HG02588 (cell line): ENCODE data around the gene VIPR2.

Experiments used
- ATAC-seq: cut with Tn5 transposase; IDR thresholded peaks from one replicate; pipeline ENCODE4 v1.9.1; 2021; ENCODE audit warnings: mild to moderate bottlenecking, moderate library complexity; ENCODE audit not compliant: unreplicated experiment

The VIPR2 gene

DNA sequence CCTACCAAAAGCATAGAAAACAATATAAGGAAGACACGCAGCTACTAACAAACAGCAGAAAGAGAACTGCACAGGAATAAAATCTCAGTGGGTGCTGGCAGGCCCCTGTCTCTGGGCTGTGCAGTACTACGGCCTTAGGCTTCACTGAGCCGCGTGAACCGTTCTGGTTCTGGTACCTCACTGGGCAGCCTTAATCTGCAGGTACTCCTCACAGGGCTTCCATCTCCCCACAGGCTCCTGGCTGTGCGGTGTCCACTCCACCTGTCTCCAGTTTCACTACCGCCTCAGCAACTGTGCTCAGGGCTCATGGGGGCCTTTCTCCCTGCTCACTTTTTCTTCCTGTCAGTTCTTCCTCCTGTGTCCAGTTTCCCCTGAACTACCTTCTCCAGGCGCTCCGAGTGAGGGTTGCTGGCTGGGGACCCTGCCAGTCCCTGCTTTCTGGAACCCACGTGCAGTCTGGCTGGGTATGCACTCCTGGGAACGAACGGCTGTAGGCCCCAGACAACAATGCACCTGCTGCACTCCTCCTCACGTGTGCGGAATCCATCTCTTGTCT is 75.7 kb downstream of the VIPR2 start:
- ATAC-seq = no peak

DNA sequence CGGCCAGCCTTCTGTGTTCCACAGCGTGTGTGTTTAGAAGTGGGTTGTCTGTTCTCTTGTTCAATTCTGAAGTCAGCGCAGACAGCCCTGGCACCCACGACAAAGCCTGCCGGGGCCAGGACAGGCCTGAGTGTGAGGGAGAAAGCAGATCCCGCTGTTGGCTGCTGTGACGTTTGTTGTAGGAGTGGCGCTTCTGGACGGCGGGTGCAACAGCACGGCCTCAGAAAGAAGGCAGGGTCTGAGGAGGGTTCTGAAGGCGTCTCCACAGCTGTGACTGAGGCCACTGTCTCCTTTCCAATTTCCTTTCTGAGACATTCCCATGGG is 76.2 kb downstream of the VIPR2 start:
- no peak for ATAC-seq

DNA sequence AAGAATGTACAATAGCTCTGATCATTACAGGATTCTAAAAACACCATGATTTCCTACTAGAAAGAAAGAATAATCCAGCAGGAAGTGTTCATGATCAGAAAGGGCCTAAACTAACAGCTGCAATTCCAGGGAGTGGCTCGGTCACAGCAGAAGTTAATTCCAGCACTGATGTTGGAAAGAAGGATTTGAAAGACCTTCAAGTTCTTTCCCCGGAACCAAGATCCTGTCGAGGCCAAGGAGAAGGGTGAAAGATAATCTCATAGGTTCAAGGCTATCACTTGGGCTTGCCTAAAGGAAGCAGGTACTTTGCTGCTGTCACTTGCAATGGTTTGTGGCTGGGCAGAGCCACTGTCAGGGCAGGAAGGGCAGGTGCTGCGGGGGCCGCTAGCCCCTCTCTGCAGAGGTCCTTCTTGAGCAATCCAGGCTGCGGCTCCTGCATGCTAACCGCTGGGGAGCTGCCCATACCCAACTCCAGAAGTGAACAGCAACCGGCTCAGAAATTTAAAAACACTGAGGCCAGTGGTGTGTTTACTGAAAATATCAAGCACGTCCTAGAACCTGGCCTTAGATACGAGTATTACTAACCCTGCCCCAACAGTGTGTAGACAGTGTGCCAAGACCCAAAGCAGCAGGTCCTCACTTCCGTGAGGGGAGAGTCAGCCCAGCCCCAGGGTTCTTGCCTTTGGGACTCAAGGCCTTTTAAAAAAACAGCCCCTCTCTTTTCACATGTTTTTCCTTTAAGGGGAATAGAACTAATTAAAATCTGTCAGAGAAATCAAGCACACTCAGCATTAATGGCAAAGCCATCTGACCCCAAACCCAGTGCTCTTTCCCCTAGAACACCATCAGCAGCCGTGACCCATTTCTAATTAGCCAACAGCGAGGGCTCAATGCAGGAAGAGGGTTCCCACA is 76.8 kb downstream of the VIPR2 start:
- ATAC-seq = no peak

DNA sequence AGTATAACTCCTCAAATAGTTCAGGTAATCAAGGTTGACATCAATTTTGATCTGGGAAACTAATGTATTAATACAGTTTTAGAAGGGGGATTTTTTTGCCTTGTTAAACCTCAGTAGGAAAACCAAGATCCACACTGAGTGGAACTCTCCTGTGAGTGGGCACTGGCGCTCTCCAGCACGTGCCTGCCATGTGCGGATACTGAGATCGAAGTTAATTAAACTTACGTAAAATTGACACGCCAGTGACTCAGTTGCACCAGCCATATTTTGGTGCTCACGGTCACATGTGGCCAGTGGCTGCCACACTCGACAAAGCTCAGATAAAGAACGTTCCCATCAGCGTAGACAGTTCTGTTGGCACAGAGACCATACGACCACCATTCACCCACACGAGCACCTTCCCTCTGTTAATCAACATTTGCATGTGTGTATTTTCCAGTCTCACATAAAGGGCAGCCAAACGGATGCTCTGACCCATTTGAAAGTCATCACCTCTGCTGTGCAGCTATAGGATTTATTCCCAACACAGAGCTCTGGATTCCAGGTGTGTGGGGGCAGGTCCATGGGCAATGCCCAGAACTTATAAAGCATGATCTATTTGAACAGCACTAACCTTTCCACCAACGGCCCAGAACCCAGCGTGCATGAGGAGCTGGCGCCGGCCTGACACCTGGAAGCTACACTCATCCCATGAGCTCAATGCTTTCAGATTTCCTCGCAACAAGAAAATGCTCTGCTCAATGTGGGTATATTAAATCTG is 77.7 kb downstream of the VIPR2 start:
- no peak for ATAC-seq

DNA sequence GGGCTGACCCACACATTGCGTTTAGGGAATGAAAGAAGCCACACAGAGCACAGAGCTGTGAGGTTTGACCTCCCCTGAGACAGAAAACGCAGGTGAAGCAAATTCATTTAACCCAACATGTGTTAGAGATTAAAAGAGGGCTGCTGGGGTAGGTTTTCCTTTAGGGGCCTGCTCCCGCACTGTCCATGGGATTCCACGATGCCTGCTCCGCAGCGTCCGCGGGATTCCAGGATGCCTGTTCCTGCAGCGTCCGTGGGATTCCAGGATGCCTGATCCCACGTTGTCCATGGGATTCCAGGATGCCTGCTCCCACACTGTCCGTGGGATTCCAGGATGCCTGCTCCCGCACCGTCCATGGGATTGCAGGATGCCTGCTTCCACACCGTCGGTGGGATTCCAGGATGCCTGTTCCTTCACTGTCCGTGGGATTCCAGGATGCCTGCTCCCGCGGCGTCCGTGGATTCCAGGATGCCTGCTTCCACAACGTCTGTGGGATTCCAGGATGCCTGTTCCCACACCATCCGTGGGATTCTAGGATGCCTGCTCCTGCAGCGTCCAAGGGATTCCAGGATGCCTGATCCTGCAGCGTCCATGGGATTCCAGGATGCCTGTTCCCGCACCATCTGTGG is 78.7 kb downstream of the VIPR2 start:
- ATAC-seq = no peak

DNA sequence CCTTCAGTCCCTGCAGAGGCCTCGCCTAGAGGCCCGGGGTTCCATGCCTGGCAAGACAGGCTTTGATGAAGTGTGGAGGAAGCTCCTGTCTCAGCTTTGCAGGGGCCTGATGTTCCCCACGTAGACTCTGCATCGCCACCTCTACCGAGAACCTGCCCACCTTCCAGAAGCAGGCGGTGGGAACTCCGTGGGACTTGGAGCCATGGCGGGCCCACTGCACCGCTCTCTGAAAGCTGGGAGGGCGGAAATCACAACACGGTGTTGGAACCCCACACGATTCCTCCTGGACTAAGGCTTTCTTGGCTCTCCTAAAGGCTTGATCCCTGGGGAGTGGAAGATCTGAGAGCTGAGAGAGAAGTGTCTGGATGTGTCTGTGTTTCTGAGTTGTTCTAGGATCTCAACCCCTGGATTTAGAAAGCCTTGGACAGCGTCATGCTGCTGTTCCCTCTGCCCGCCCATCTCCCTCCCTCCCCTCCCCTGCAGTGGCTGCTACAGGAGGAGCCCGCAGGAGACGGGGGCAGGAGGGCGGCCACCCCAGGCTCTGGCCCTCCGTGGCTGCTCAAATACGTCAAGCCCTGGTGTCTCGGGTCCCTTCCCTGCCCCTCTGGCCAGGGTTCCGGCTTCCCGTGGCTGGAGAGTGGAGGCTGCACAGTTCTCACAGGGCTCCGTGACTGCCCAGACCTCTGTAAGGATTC is 79.7 kb downstream of the VIPR2 start:
- no peak for ATAC-seq

DNA sequence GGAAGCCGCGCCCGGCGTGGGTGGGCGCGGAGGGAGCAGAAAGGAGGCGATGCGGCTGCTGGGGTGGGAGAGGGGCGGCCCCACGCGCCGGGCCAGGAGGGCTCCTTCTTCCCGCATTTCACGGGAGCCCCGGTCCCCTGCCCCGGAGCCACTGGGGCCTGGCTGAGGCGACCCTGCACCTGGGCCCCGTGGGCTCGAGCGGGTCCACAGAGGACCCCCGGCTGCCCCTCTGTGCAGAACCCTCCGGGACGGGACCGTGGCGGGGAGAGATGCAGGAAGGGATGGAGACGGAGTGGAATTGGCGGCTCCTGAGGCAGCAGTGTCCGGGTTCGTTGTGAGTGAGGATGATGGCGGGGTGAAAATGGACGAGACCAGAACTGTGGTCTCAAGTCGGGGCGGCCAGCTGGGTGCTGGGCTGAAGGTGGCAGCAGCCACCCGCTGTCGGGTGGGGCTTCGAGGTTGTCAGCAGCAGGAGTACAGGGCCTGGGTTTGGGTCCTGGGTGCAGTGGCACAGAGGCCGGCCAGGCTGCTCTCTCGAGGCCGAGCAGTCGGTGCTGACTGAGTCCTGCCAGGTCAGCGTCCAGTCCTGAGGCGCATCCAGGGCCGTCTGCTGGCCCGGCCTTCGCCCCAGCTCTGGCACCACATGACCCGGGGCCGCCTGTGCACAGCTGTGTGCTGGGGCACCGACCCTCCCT is 80.4 kb downstream of the VIPR2 start:
- no peak for ATAC-seq

DNA sequence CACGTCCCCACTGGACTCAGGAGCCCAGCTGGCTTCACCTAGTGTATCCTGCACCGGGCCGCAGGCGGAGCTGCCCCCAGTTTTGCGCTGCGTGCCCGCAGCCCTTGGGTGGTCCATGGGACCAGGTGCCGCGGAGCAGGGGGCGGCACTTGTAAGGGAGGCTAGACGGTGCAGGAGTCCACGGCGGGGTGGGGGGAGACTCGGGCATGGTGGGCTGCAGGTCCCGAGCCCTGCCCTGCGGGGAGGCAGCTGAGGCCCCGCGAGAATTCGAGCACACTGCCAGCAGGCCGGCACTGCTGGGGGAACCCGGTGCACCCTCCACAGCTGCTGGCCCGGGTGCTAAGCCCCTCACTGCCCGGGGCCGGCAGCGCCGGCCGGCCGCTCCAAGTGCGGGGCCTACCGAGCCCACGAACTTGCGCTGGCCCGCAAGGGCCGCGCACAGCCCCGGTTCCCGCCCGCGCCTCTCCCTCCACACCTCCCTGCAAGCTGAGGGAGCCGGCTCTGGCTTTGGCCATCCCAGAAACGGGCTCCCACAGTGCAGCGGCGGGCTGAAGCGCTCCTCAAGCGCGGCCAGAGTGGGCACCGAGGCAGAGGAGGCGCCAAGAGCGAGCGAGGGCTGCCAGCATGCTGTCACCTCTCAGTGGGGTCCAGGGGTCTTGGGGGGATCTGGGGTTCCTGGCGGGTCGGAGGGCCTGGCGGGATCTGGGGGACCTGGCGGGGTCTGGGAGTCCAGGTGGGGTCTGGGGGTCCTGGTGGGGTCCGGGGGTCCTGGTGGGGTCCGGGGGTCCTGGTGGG is 81.4 kb downstream of the VIPR2 start:
- no peak for ATAC-seq

DNA sequence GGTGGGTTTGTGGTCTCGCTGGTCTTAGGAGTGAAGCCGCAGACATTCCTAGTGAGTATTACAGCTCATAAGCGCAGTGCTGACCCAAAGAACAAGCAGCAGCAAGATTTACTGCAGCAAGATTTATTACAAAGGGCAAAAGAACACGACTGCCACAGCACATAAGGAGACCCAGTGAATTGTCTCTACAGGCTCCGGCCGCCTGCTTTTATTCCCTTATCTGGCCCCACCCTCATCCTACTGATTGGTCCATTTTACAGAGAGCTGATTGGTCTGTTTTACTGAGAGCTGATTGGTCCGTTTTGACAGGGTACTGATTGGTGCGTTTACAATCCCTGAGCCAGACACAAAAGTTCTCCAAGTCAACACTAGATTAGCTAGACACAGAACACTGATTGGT is 82.1 kb downstream of the VIPR2 start:
- ATAC-seq = no peak

DNA sequence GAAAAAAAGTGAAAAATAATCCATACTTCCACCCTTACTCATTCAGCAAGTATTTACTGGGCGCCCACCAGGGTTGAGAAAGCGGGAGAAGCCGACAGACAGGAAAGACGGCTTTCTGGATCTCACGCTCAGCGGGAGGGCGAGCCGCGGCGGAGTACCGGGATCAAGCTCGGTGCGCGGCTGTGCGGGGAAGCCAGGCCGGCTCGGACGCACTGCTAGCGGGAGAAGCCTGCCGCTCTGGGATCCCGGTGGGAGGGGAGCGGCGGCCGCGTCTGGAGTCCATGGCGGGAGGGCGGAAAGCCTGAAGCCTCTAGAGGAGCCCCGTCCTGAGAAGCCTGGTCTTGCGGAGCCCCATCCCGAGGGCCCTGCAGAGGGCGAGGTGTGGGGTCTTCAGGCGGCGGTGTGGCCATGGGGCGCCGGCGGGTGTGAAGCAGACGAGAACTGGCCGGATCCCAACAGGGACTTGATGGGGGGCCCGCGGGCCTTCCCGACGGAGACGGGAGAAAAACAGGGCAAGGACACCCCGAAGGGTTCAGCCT is 82.9 kb downstream of the VIPR2 start:
- ATAC-seq = no peak

DNA sequence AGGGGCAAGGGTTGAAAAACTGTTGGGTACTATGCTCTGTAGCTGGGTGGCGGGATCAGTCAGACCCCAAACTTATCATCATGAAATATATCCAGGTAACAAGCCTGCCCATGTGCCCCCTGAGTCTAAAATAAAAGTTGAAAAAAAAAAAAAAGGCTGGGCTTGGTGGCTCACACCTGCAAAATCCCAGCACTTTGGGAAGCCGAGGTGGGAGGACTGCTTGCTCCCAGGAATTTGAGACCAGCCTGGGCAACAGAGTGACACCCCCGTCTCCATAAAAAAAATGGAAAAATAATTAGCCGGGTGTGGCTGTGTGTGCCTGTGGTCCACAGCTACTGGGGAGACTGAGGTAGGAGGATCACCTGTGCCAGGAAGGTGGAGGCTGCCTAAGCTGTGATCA is 83.5 kb downstream of the VIPR2 start:
- ATAC-seq = no peak

DNA sequence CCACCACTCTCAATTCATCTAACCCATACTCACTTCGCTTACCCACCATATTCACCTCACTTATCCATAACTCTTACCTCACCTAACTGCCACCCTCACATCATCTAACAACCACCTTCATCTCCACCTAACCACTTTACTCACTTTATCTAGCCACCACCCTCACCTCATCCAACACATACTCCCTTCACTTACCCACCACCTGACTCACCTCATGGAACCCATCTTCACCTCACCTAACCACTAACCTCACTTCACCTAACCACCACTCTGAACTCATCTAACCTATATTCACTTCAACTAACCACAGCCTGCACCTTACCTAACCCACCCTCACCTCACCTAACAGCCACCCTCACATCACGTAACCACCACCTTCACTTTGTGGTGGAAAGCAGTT is 84.2 kb downstream of the VIPR2 start:
- no peak for ATAC-seq

DNA sequence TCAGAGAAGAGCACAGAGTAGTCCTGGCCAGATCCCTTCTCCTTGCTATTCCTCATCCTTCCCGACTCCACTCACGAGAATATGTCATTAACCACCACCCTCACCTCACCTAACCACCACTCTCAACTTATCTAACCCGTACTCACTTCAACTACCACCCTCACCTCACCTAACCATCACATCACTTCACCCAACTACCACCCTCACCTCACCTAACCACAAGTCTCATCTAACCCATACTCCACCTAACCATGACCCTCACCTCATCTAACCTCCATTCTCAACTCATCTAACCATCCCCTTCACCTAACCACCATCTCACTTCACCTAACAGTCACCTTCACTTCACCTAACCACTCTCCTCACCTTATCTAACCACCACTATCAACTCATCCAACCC is 85.0 kb downstream of the VIPR2 start:
- ATAC-seq = no peak

DNA sequence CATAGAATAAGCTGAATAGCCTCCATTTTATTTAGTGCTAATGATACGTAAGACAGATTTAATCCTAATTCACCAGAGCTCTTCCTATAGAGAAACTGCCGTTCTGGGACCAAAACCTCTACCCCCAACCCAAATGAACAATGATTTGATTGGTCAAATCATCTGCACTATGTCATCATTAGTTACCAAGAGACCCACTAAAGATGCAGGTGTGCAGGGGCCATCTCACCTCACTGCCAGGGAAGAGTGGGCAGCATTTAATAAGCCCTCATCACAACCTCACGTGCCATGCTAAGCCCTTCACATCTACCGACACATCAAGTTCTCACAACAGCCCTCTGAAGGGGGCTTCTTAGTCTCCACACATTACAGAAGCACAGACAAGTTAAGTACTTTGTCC is 87.0 kb downstream of the VIPR2 start:
- no peak for ATAC-seq

DNA sequence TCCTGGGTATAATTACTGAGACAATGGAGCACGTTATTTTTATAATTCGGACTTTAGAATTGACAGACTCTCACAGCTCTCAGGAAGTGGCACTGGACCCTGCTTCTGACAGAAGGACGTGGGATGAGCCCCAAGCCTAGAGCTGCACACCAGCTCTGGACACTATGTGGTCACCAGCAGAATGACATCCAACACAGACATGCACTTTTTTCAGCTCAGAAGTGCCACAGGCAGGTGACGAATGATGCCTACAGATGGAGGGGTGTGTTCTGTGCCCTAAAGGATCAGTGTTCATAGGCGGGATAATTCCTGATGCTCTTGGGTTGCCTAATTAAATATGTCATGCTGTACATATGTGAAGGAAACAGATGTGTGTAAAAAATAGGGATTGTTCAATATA is 87.9 kb downstream of the VIPR2 start:
- ATAC-seq = no peak

DNA sequence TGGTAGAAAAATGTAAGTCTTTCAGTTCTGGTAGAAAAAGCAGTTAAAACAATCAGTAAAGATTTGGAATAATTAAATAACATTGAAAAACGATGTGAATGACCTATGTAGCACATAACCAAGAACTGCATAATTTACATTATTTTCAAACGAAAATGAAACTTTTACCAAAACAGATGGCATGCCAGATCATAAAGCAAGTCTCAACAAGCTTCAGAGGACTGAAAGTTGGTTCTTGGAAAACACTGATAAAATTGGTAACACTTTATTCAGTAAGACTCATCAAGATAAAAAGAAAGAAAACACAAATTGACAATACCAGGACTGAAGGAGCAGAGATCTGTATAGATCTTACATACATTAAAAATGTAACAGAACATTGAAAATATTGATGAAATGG is 92.8 kb downstream of the VIPR2 start:
- no peak for ATAC-seq

DNA sequence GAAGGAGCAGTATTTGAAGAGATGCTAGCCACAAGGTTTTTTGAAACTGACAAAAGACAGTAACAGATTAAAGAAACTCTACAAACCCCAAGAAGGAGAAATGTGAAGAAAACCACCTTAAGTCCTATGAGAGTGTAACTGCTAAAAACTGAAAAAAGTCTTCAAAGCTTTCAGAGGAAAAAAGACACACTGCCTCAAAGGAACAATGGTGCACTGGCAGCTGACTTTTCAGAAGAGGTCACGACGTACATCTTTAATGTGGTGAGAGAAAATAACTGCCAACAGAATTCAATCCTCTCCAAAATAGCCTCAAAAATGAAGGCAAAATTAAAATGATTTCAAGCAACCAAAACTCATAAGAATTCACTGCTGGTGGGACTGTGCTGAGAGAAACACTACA is 94.0 kb downstream of the VIPR2 start:
- ATAC-seq = no peak

DNA sequence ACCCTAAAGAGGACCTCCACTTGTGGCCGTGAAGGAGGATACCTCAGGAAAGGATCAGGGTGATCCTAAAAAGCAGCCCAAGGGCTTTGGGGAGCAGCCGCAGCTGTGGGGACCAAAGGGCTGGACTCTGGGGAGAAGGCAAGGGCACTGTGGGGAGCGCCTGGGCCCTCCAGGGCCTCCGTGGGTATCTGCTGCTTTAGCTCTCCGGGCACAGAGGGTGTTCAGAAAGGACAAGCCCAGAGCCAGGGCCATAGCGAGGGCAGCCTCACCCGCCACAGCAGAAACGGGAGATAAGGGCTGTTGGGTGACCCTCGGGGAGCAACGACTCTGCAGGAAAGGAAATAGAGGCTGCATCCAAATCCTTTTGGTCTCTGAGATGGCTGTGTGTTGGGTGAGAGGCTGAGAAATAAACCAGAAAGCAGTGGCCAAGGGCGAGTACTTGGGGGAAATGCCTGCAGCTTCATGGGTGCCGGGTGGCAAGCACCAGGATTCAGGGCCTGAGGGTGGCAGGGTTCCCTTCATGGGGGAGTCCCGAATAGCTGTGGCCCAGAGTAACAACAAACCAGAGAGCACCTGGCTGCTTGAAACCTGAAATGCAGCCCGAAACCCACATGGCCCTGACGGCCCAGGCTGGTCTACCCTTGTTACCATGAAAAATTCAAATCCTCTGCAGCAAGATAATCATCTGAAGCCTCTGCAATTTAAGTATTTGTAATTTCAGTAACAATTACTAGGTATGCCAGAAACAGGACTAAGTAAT is 95.2 kb downstream of the VIPR2 start:
- no peak for ATAC-seq

DNA sequence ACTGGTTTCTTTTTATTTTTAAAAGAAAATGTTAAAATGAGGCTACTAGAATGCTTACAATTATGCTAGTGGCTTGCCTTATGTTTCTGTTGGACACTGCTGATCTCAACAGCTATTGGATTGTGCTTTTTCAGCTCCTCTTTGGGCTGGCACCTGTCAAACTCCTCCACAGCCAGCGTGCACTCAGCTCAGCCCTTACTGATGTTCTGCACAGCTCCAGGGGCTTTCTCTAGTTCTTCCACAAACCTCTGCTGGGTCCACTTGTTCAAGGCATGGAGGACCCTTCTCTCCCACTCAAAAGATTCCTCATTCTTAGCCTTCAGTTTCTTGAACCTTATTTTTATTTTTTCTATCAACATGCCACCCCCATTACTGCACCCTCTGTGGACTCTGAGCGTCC is 96.0 kb downstream of the VIPR2 start:
- no peak for ATAC-seq
